HepG2 (cell line): ENCODE measurements around the gene ACADSB. TPM values are rescaled to one million over a fixed set of nuclear protein-coding genes. Genes with fewer than 3 reads are reported as not detected.

Experiments used
- ATAC-seq: fragments of 200-7000 bp; cut with Tn5 transposase; 3 replicates; pipeline ENCODE4 v1.9.1; 2020; ENCODE audit warnings: mild to moderate bottlenecking, moderate library complexity
- BruUV-seq: library from RNA; stranded (reverse); fragments of 400-500 nt; replicated peaks from 2 replicates; lab custom pipeline; 2021; lab: Mats Ljungman, UMichigan
- CTCF ChIA-PET: fragments of 300-600 bp; formaldehyde crosslinking; extraction: SDS; loops from one replicate; lab custom pipeline; 2021; ENCODE audit warnings: low total read pairs, inconsistent platforms, low intra/inter-chr PET ratio; lab: Yijun Ruan, JAX
- POLR2A ChIA-PET: fragments of 350-600 bp; sonication (Branson Sonifier 250); formaldehyde crosslinking; loops from one replicate; lab custom pipeline; 2020; ENCODE audit warnings: antibody characterized with exemption, inconsistent platforms; lab: Yijun Ruan, JAX
- DNase-seq: peaks from one replicate; pipeline ENCODE4 v3.0.0-alpha.2; 2015; ENCODE audit warnings: low spot score
- FAIRE-seq: peaks from 3 replicates; lab custom pipeline; 2011; peaks lifted over from hg19 to GRCh38; lab: Jason Lieb, UNC
- H2AFZ ChIP-seq: one replicate; pipeline ENCODE4 v1.6.1; 2011; ENCODE audit warnings: low read length, inconsistent platforms
- H3K27ac ChIP-seq: fragments of 300-600 bp; 3 replicates; pipeline ENCODE4 v1.8.0; 2011; ENCODE audit warnings: mixed run types, mild to moderate bottlenecking, mixed read lengths, low read length, inconsistent platforms; ENCODE audit not compliant: insufficient read depth; ENCODE audit errors: extremely low read length
- H3K27me3 ChIP-seq, 2 experiments: fragments of 200-600 bp in 1 of 2; 2 replicates in 1 of 2; 3 replicates in 1 of 2; pipeline versions ENCODE4 v1.6.0 to v1.8.0; 2011; ENCODE audit warnings: low read length in 2 of 2, mild to moderate bottlenecking in 2 of 2, moderate library complexity in 2 of 2, inconsistent platforms in 1 of 2; ENCODE audit not compliant: insufficient read depth in 2 of 2, control insufficient read depth in 1 of 2
- H3K36me3 ChIP-seq, 2 experiments: fragments of 200-600 bp in 1 of 2; replicated peaks in 1 of 2; 2 replicates in 1 of 2; 3 replicates in 1 of 2; pipeline versions ENCODE4 v1.5.1 to v1.8.0; 2011; ENCODE audit warnings: low read length in 2 of 2, inconsistent platforms in 1 of 2; ENCODE audit not compliant: insufficient read depth in 2 of 2, control insufficient read depth in 1 of 2
- H3K4me1 ChIP-seq: 2 replicates; pipeline ENCODE4 v1.5.1; 2012; ENCODE audit warnings: low read length, inconsistent platforms; ENCODE audit not compliant: insufficient read depth
- H3K4me2 ChIP-seq: 2 replicates; pipeline ENCODE4 v1.6.0; 2011; ENCODE audit warnings: low read depth, low read length, inconsistent platforms
- H3K4me3 ChIP-seq, 3 experiments: fragments of 200-600 bp in 1 of 3; sonication (generic), shearing (Covaris generic) in 1 of 3; replicated peaks in 1 of 3; 2 replicates each; pipeline ENCODE4 v1.5.1; 2011 to 2016; ENCODE audit warnings: low read length in 3 of 3, inconsistent platforms in 2 of 3, low read depth in 2 of 3, mild to moderate bottlenecking in 2 of 3, control low read depth in 1 of 3, mixed read lengths in 1 of 3; ENCODE audit not compliant: insufficient read depth in 1 of 3
- H3K79me2 ChIP-seq: one replicate; pipeline ENCODE4 v1.6.1; 2011; ENCODE audit warnings: low read length, inconsistent platforms; ENCODE audit not compliant: insufficient read depth
- H3K9ac ChIP-seq: 2 replicates; pipeline ENCODE4 v1.6.0; 2011; ENCODE audit warnings: mild to moderate bottlenecking, low read depth, low read length, inconsistent platforms; ENCODE audit not compliant: insufficient read depth
- H3K9me3 ChIP-seq: 2 replicates; pipeline ENCODE4 v1.5.1; 2012; ENCODE audit warnings: mild to moderate bottlenecking, low read length
- H4K20me1 ChIP-seq: 2 replicates; pipeline ENCODE4 v1.6.0; 2011; ENCODE audit warnings: inconsistent platforms, mild to moderate bottlenecking, low read length, moderate library complexity; ENCODE audit not compliant: insufficient read depth
- HOXA3 ChIP-seq: sonication (generic); formaldehyde crosslinking; IDR thresholded peaks from 2 replicates; pipeline ENCODE4 v1.5.0; 2020; ENCODE audit warnings: missing genetic modification reagents
- KLF11 ChIP-seq: IDR thresholded peaks from 2 replicates; pipeline ENCODE4 v1.6.1; 2016; ENCODE audit warnings: missing compliant biosample characterization
- MAFF ChIP-seq: IDR thresholded peaks from 2 replicates; pipeline ENCODE4 v1.6.1; 2011; ENCODE audit warnings: low read depth, low read length, improper control_type of control experiment
- MAFK ChIP-seq, 2 experiments: IDR thresholded peaks in 1 of 2; conservative IDR thresholded peaks in 1 of 2; 2 replicates each; pipeline ENCODE4 v1.6.1; 2011; ENCODE audit warnings: improper control_type of control experiment in 2 of 2, low read length in 2 of 2
- PREB ChIP-seq: sonication (generic); formaldehyde crosslinking; IDR thresholded peaks from 2 replicates; pipeline ENCODE4 v1.4.0; 2020; ENCODE audit warnings: missing genetic modification reagents
- WGBS: methylation state at CpG from one replicate; pipeline ENCODE4 v1.1.6; 2017; ENCODE audit warnings: low lambda C conversion rate; 5-methylcytosine and 5-hydroxymethylcytosine counted together
- in situ Hi-C: cut with HindIII; loops from 2 replicates; pipeline ENCODE4 v1.10.0; 2017; ENCODE audit warnings: low pct_unique_long_range_greater_than_20kb; ENCODE audit not compliant: extremely low pct_ligation_motif_present
- intact Hi-C: fragments of 100-400 bp; cut with micrococcal nuclease; formaldehyde crosslinking; loops from one replicate; pipeline ENCODE4 v1.10.0; 2022; ENCODE audit not compliant: unreplicated experiment
- polyA plus RNA-seq, 8 experiments: library from polyadenylated mRNA; depleted of rRNA in 3 of 8; stranded (reverse) in 7 of 8; unstranded in 1 of 8; fragments of >200 nt; fragmentation: Illumina TruSeq in 4 of 8; extraction: Trizol in 4 of 8; gene quantifications; 2 replicates each; pipeline versions ENCODE4 v1.2.1 to v1.2.3, GENCODE V29; 2011 to 2016; ENCODE audit warnings: low read depth in 4 of 8, missing spikeins in 1 of 8, mixed read lengths in 1 of 8; ENCODE audit not compliant: insufficient read depth in 1 of 8
- total RNA-seq, 5 experiments: library from RNA; depleted of rRNA; stranded (reverse); fragments of >200 nt; fragmentation: Illumina TruSeq; extraction: Trizol; gene quantifications; 2 replicates each; pipeline ENCODE4 v1.2.3, GENCODE V29; 2016; ENCODE audit warnings: low read depth in 1 of 5
- TF ChIP-seq, protein P1 (sequence below): sonication (generic); formaldehyde crosslinking; IDR thresholded peaks from one replicate; pipeline ENCODE4 v1.5.1; 2020; ENCODE audit warnings: mild to moderate bottlenecking, missing genetic modification reagents; ENCODE audit errors: not compliant biosample characterization

Gene ACADSB
- total and polyA plus RNA-seq, 2 of the 13 experiments (the other 11 are each of a cell fraction or from before 2014, with no cell fraction given) = 80.0 to 87.6 TPM

DNA sequence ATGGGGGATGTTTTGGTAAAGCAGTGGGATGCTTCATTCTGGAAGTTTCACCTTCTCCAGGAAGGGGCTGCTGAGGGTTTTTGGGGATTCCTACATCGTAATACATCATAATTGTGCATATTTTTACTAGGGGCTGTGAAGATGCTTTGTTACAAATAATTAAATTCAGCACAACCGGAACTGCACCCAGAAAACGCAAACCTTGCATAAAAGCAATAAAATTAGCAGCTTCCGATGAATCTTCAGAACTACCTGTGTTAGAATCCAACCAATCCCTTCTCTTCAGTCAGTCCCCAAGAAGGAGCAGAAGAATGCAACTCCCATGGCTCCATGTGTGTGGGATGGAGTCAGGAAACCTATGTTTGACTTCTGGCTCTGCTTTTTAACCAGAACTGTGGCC, 78.5 kb downstream of the ACADSB start:
- Histone ChIP-seq H3K4me1 (no peaks in the 10 kb centered on the region), H2AFZ (no peak overlapping the region), H3K27ac (no peak overlapping the region), H3K36me3 (no peaks in the 10 kb centered on the region), H3K79me2 (no peaks in the 10 kb centered on the region), H3K4me3 (no peak overlapping the region), H3K9ac (no peak overlapping the region), H4K20me1 (no peaks in the 10 kb centered on the region), H3K4me2 (no peak overlapping the region), H3K9me3 (no peaks in the 10 kb centered on the region), H3K27me3 (peaks cover 2 to 5% of the 10 kb centered on the region in 2 experiments; a peak in 3 of 5 replicates)
- DNase-seq (no peak), FAIRE-seq (no peak), ATAC-seq (no peak)
- in situ Hi-C loops = loop anchor here (25.0 kb wide), 1 partner anchor 875 kb away; no protein-coding TSS in a partner anchor
- 62% methylated on average over 4 of the region's 4 CpGs for WGBS
- CTCF ChIA-PET = no interaction called here
- POLR2A ChIA-PET = no interaction called here
- no TSS peak for BruUV-seq
- peak; percentile 61 to 83 for TF ChIP-seq MAFK (conservative IDR thresholded peaks at IDR 0.05 in 1 of 2, IDR thresholded peaks at IDR 0.05 in 1 of 2; ENCODE audit: low read length in 2 of 2)
- TF ChIP-seq, protein P1, sequence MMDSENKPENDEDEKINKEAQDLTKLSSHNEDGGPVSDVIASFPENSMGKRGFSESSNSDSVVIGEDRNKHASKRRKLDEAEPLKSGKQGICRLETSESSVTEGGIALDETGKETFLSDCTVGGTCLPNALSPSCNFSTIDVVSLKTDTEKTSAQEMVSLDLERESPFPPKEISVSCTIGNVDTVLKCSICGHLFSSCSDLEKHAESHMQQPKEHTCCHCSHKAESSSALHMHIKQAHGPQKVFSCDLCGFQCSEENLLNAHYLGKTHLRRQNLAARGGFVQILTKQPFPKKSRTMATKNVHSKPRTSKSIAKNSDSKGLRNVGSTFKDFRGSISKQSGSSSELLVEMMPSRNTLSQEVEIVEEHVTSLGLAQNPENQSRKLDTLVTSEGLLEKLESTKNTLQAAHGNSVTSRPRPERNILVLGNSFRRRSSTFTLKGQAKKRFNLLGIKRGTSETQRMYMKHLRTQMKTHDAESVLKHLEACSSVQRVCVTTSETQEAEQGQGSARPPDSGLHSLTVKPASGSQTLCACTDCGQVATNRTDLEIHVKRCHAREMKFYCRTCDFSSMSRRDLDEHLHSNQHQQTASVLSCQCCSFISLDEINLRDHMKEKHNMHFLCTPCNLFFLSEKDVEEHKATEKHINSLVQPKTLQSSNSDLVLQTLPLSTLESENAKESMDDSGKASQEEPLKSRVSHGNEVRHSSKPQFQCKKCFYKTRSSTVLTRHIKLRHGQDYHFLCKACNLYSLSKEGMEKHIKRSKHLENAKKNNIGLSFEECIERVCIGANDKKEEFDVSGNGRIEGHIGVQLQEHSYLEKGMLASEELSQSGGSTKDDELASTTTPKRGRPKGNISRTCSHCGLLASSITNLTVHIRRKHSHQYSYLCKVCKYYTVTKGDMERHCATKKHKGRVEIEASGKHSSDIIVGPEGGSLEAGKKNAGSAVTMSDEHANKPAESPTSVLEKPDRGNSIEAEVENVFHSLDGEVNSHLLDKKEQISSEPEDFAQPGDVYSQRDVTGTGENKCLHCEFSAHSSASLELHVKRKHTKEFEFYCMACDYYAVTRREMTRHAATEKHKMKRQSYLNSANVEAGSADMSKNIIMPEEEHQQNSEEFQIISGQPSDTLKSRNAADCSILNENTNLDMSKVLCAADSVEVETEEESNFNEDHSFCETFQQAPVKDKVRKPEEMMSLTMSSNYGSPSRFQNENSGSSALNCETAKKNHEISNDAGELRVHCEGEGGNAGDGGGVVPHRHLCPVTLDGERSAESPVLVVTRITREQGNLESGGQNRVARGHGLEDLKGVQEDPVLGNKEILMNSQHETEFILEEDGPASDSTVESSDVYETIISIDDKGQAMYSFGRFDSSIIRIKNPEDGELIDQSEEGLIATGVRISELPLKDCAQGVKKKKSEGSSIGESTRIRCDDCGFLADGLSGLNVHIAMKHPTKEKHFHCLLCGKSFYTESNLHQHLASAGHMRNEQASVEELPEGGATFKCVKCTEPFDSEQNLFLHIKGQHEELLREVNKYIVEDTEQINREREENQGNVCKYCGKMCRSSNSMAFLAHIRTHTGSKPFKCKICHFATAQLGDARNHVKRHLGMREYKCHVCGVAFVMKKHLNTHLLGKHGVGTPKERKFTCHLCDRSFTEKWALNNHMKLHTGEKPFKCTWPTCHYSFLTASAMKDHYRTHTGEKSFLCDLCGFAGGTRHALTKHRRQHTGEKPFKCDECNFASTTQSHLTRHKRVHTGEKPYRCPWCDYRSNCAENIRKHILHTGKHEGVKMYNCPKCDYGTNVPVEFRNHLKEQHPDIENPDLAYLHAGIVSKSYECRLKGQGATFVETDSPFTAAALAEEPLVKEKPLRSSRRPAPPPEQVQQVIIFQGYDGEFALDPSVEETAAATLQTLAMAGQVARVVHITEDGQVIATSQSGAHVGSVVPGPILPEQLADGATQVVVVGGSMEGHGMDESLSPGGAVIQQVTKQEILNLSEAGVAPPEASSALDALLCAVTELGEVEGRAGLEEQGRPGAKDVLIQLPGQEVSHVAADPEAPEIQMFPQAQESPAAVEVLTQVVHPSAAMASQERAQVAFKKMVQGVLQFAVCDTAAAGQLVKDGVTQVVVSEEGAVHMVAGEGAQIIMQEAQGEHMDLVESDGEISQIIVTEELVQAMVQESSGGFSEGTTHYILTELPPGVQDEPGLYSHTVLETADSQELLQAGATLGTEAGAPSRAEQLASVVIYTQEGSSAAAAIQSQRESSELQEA (CRISPR knock-in tag) = no peak
- TF ChIP-seq PREB (CRISPR knock-in tag) = no peak
- no peak for TF ChIP-seq HOXA3 (CRISPR knock-in tag)
- TF ChIP-seq KLF11 (CRISPR knock-in tag) = no peak
- TF ChIP-seq MAFF = peak; percentile 78
- intact Hi-C loops = no loop called here
